IPS-20b (cell line): ENCODE data around the gene NPAT.
"Not testable (repeated sequence)": the region's sequence is repeated elsewhere in the genome, so short reads cannot be mapped to it uniquely, and the experiment has no call there.

ENCODE experiments used
- H3K27ac ChIP-seq: one replicate; pipeline ENCODE4 v1.5.1; 2013; ENCODE audit warnings: low read length
- H3K27me3 ChIP-seq: 2 replicates; pipeline ENCODE4 v1.6.1; 2013; ENCODE audit warnings: mild to moderate bottlenecking, low read length, inconsistent platforms; ENCODE audit not compliant: insufficient read depth
- H3K36me3 ChIP-seq: 2 replicates; pipeline ENCODE4 v1.6.1; 2013; ENCODE audit warnings: low read depth, mild to moderate bottlenecking, inconsistent platforms, low read length, moderate library complexity; ENCODE audit not compliant: insufficient read depth
- H3K4me1 ChIP-seq: 2 replicates; pipeline ENCODE4 v1.6.1; 2013; ENCODE audit warnings: mild to moderate bottlenecking, control low read depth, inconsistent platforms, low read length, moderate library complexity; ENCODE audit not compliant: insufficient read depth
- H3K4me3 ChIP-seq: 2 replicates; pipeline ENCODE4 v1.5.1; 2013; ENCODE audit warnings: mild to moderate bottlenecking, low read length, inconsistent platforms
- H3K9ac ChIP-seq: 2 replicates; pipeline ENCODE4 v1.6.1; 2013; ENCODE audit warnings: low read depth, mild to moderate bottlenecking, inconsistent platforms, low read length, moderate library complexity
- H3K9me3 ChIP-seq: 2 replicates; pipeline ENCODE4 v1.6.1; 2013; ENCODE audit warnings: mild to moderate bottlenecking, low read depth, low read length, inconsistent platforms; ENCODE audit not compliant: insufficient read depth

Gene NPAT

DNA sequence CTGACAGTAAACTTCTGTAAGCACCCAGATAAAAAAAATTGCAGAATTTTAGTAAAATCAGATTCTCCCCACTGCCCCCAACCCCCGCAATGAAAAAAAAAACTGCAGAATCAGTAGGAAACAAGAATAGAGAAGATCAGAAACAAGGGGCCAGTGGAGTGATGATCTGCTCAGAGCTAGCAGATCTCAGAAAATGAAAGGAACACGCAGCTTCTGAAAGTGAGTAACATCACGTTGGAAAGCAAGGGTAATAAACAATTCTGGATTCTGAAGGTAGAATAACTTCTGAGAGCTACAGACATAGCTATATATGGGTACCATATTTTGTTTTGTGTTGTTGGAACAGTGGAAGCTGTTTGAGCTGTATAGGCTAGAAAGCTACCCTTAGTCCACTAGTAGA is 77.8 kb downstream of the NPAT start:
- H3K9ac ChIP-seq: no peak overlapping the region
- no peaks in the 10 kb centered on the region for H3K27me3 ChIP-seq
- no peaks in the 10 kb centered on the region for H3K4me1 ChIP-seq
- peaks cover 78% of the 10 kb centered on the region for H3K36me3 ChIP-seq
- H3K9me3 ChIP-seq: no peaks in the 10 kb centered on the region
- H3K4me3 ChIP-seq: no peak overlapping the region
- no peak overlapping the region for H3K27ac ChIP-seq

DNA sequence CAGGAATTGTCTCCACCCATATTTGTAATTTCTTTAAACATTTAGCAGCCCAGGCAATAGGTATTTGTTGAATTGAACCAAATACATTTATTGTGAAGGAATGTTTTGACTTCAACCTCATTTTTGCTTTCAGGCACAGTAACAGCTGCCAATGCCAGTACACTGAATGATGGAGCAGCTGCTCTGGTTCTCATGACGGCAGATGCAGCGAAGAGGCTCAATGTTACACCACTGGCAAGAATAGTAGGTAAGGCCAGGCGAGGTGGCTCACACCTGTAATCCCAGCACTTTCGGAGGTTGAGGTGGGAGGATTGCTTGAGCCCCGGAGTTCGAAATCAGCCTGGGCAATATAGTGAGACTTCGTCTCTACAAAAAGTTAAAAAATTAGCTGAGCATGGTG is 80.1 kb downstream of the NPAT start:
- Histone ChIP-seq H3K4me3 (no peak overlapping the region), H3K27me3 (no peaks in the 10 kb centered on the region), H3K9me3 (no peaks in the 10 kb centered on the region), H3K27ac (no peak overlapping the region), H3K36me3 (peaks cover 55% of the 10 kb centered on the region), H3K4me1 (no peaks in the 10 kb centered on the region), H3K9ac (no peak overlapping the region)

DNA sequence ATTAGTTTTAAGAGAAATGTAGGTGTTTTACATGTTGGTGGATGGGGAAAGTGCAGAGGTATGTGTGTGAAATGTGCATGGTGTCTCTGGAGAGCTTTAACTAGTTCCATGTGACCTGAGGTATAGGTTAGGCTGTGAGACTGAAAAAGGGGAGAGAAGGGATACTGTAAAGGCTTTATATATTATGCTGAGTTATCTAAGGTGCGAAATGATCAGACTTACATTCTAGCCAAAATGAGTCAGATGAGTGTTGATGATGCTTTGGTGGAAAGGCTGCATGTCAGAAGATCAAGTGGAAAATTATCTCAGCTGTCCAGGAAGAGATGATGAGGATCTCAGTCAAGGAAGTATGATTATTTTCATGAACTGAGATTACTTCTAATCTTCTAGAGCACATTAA is 85.2 kb downstream of the NPAT start:
- Histone ChIP-seq H3K36me3 (peaks cover 24% of the 10 kb centered on the region), H3K9me3 (no peaks in the 10 kb centered on the region), H3K4me1 (no peaks in the 10 kb centered on the region), H3K4me3 (no peak overlapping the region), H3K27me3 (no peaks in the 10 kb centered on the region), H3K27ac (no peak overlapping the region), H3K9ac (no peak overlapping the region)

DNA sequence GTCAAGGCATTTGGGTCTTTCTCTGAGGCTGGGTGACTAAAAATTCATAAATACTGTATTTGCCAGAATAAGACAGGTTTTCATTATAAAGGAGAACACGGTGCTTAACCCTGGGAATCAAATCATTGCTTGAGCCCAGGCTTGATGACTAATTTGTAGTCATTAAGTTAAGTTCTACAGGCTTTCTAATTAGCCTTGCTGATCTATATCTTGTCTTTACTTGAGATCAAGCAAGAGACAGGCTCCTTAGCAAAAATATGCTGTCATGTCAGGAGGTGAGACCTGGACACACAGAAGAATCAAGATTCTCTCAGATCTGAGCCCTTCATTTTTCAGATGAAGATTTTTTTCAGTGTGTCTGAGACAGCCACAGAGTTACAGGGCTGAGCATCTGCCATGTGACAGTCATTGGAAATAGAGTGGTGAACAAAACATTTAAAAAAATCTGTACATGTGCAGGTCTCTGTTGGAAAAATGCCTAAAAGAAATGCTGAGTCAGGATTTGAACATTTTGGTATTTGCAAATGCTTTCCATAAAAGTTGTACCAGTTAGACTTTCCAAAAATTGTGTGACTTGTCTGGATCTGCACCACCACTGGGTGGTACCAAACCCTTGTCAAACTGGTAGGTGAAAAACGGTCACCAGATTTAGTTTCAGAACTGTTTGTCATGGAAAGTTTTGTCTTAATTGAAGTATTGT is 86.4 kb downstream of the NPAT start:
- no peaks in the 10 kb centered on the region for H3K9me3 ChIP-seq
- H3K4me1 ChIP-seq: no peaks in the 10 kb centered on the region
- H3K36me3 ChIP-seq: peaks cover 13% of the 10 kb centered on the region
- no peak overlapping the region for H3K4me3 ChIP-seq
- no peak overlapping the region for H3K9ac ChIP-seq
- H3K27ac ChIP-seq: no peak overlapping the region
- no peaks in the 10 kb centered on the region for H3K27me3 ChIP-seq

DNA sequence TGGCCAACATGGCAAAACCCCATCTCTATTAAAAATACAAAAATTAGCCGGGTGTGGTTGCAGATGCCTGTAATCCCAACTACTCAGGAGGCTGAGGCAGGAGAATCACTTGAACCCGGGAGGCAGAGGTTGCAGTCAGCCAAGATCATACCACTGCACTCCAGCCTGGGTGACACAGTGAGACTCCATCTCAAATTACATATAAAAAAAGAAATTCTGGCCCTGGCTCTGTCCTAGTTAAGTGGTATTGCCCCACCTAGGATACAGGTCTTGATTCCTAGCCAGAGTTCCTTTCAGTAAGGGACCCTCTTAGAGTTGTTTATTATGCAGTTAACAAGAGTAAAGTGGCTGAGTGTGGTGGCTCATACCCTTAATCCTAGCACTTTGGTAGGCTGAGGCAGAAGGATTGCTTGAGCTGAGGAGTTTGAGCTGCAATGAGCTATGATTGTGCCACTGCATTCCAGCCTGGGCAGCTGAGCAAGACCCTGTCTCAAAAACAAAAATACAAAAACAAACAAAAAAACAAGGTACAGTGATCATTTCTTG is 89.4 kb downstream of the NPAT start:
- H3K36me3 ChIP-seq: peaks cover 14% of the 10 kb centered on the region
- H3K9ac ChIP-seq, H3K9me3 ChIP-seq, H3K4me3 ChIP-seq, H3K27me3 ChIP-seq, H3K27ac ChIP-seq, H3K4me1 ChIP-seq: not testable (repeated sequence)

DNA sequence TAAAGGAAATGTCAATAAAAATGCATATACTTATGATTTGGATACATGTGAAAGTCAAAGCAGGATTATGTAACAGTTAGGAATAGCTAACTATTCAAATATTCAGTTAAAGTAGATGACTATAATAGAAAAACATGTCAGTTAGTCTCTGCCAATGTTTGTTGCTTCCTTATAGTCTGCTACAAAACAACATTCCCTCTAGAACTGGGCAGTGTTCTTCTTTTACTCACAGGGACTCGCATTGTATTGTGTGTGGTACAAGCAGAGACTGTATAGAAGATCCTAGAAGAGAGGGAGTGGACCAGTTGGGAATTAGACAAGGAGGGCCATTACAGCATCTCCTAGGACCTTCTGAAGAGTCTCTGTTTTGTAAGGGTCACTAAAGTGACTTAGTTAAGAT is 90.4 kb downstream of the NPAT start:
- H3K4me3 ChIP-seq: no peak overlapping the region
- H3K27me3 ChIP-seq: no peaks in the 10 kb centered on the region
- no peak overlapping the region for H3K9ac ChIP-seq
- H3K4me1 ChIP-seq: no peaks in the 10 kb centered on the region
- peaks cover 17% of the 10 kb centered on the region for H3K36me3 ChIP-seq
- no peak overlapping the region for H3K27ac ChIP-seq
- H3K9me3 ChIP-seq: no peaks in the 10 kb centered on the region

DNA sequence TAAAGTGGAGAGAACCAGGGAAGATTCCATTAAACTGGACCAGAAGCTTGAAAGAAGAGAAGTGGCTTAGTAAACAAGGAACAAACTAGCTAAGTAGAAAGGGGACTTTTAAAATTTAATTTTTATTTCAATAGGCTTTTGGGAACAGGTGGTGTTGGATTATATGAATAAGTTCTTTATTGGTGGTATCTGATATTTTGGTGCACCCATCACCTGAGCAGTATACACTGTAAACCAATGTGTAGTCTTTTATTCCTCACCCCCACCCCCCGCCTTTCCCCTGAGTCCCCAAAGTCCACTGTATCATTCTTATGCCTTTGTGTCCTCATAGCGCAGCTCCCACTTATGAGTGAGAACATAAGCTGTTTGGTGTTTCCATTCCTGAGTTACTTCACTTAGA is 93.7 kb downstream of the NPAT start:
- H3K36me3 ChIP-seq: peaks cover 4% of the 10 kb centered on the region; the same call in 1 of the 2 replicates
- no peak overlapping the region for H3K9ac ChIP-seq

DNA sequence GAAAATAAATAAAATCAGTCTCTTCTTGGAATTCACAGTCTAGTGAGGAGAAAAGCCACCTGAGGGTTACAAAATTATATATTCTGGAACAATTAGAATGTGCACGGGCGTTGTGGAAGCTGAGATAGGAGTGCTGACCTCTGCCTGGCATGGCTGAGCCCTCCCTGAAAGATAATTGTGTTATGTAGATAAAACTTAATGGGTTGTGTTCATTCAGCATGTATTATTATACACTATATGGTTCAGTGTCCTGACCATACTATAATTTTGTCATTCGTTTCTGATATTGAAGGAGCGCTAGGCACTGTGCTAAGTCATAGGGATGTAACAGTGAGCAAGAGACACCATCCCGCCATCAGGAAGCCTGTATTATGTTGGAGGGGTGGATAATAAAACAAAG is 97.3 kb downstream of the NPAT start:
- peaks cover 4% of the 10 kb centered on the region; the same call in 1 of the 2 replicates for H3K36me3 ChIP-seq
- no peak overlapping the region for H3K27ac ChIP-seq
- H3K4me3 ChIP-seq: no peak overlapping the region
- H3K9ac ChIP-seq: no peak overlapping the region
- peaks cover 2% of the 10 kb centered on the region; the same call in 1 of the 2 replicates for H3K4me1 ChIP-seq
- no peaks in the 10 kb centered on the region for H3K9me3 ChIP-seq
- H3K27me3 ChIP-seq: peaks cover 11% of the 10 kb centered on the region

More for the DNA sequence above, 93.7 kb downstream of the NPAT start:
- no peak overlapping the region for H3K4me3 ChIP-seq
- H3K27me3 ChIP-seq: no peaks in the 10 kb centered on the region
- no peak overlapping the region for H3K27ac ChIP-seq
- no peaks in the 10 kb centered on the region for H3K4me1 ChIP-seq
- H3K9me3 ChIP-seq: no peaks in the 10 kb centered on the region

DNA sequence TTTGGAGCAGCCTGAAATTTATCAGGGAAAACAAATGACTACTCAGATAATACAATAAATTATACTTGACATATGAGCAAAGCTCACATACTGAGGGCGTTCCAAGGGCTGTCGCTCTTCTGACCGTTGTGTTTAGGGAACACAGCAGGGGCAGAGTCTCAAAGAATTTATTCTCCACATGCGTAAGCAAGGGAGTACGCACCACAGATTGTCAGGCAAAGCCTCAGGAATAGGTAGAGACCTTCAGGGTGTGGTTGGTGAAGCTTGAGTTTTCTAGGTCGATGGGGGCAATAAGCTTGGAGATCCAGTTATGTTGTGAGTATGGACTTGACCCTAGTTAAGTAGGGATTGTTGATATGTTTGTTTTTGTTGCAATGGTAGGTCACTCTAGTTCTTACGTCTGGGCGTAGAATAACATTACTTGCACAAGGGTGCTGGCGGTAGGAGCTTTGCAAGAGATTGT is 100.2 kb downstream of the NPAT start:
- Histone ChIP-seq H3K27ac (no peak overlapping the region), H3K36me3 (no peaks in the 10 kb centered on the region), H3K4me3 (peak overlapping the region; percentile 76), H3K4me1 (peaks cover 2% of the 10 kb centered on the region; the same call in 1 of the 2 replicates), H3K9ac (peak overlapping the region; percentile 46; the same call in 1 of the 2 replicates), H3K9me3 (no peaks in the 10 kb centered on the region), H3K27me3 (peaks cover 11% of the 10 kb centered on the region)

DNA sequence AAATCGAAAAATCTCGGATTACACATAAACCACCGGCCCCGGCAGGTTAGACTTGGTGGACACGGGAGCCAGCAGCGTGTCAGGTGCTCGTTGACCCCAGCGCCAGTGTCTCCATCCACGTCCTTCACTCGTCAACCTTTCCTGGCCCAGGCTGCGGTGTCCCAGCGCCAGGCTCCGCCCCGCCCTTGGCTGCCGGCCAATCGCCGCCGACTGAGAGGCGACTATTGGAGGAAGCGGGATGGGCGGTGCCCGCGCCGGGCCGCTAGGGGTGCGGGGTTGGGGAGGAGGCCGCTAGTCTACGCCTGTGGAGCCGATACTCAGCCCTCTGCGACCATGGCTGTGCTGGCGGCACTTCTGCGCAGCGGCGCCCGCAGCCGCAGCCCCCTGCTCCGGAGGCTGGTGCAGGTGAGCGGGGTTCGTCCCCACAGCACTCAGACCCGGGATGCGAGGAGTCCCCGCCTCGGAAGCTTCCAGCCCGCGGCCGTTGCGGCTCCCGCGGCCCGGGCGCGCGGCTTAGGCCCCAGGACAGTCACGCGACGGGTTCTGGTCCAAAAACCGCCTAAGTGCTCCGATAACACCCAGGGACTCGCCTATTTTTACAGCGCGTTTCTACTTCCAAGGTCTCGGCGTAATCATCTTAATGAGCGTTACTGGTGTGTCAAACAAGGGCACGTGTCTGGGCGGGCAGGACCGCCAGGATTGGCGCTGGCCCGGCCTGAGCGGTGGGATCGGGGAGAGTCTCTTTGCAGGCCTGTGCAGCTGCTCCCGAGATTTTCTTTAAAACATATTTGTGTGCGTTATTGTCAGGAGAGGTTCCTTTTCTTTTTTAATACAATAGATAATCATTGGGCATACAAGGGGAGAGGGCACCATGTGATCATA is 100.9 kb downstream of the NPAT start, which contains the start of gene ACAT1:
Gene ACAT1, plus strand, starts transcription at position 294 of the 882 bp plus-strand sequence. Its CDS starts 40 bp downstream, at position 334.
- H3K27me3 ChIP-seq: peaks cover 11% of the 10 kb centered on the region
- no peak within 1 kb of the TSS for H3K27ac ChIP-seq
- H3K9ac ChIP-seq: peak within 1 kb of the TSS; percentile 46; the same call in 1 of the 2 replicates
- no peaks in the 10 kb centered on the region for H3K9me3 ChIP-seq
- H3K4me1 ChIP-seq: peaks cover 2% of the 10 kb centered on the region; the same call in 1 of the 2 replicates
- no peaks in the 10 kb centered on the region for H3K36me3 ChIP-seq
- H3K4me3 ChIP-seq: peak within 1 kb of the TSS; percentile 76

DNA sequence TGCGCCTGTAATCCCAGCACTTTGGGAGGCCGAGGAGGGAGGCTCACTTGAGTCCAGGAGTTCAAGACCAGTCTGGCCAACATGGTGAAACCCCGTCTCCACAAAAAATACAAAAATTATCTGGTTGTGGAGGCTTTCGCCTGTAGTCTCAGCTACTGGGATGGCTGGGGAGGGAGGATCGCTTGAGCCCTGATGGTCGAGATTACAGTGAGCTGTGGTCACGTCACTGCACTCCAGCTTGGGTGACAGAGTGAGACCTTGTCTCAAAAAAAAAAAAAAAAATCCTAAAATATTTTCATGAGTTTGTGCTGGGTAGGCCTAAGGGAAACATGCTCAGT is 101.5 kb downstream of the NPAT start:
- H3K9me3 ChIP-seq, H3K27ac ChIP-seq, H3K36me3 ChIP-seq, H3K4me1 ChIP-seq: not testable (repeated sequence)
- Histone ChIP-seq H3K9ac (peak overlapping the region; percentile 29; the same call in 1 of the 2 replicates), H3K4me3 (peak overlapping the region; percentile 76), H3K27me3 (peaks cover 11% of the 10 kb centered on the region)
